ENCODE measurements around the gene SRCIN1.

The SRCIN1 gene

GRCh38 chr17:38561416-38562214, 44.1 kb downstream of the SRCIN1 start:
- no peak for DNase-seq

GRCh38 chr17:38560503-38561318, 45.0 kb downstream of the SRCIN1 start:
- DNase-seq: no peak

- DNase-seq: peak; percentile 23
These were observed 45.9 kb downstream of the SRCIN1 start for GRCh38 chr17:38559880-38560230.

- DNase-seq: peak; percentile 98
These were observed 46.5 kb downstream of the SRCIN1 start for GRCh38 chr17:38559051-38559879.

- DNase-seq: no peak
These were observed 47.1 kb downstream of the SRCIN1 start for GRCh38 chr17:38558728-38559050.

GRCh38 chr17:38557836-38558727, 47.7 kb downstream of the SRCIN1 start:
- peak; percentile 97 for DNase-seq

- DNase-seq: no peak
These were observed 48.4 kb downstream of the SRCIN1 start for GRCh38 chr17:38557396-38557795.

GRCh38 chr17:38556239-38556638, 49.5 kb downstream of the SRCIN1 start:
- no peak for DNase-seq

- DNase-seq: peak; percentile 44
These were observed 51.1 kb downstream of the SRCIN1 start for GRCh38 chr17:38554430-38555350.

- no peak for DNase-seq
These were observed 53.4 kb downstream of the SRCIN1 start for GRCh38 chr17:38552343-38552742.

GRCh38 chr17:38551121-38551520, 54.6 kb downstream of the SRCIN1 start:
- DNase-seq: no peak

- DNase-seq: no peak
These were observed 55.1 kb downstream of the SRCIN1 start for GRCh38 chr17:38550661-38551060.

- DNase-seq: no peak
These were observed 56.5 kb downstream of the SRCIN1 start for GRCh38 chr17:38549285-38549684.

- no peak for DNase-seq
These were observed 58.3 kb downstream of the SRCIN1 start for GRCh38 chr17:38547444-38547843.

GRCh38 chr17:38546396-38546795, 59.4 kb downstream of the SRCIN1 start:
- no peak for DNase-seq

- no peak for DNase-seq
These were observed 60.1 kb downstream of the SRCIN1 start for GRCh38 chr17:38545531-38546225.

GRCh38 chr17:38544839-38545209, 60.9 kb downstream of the SRCIN1 start:
- DNase-seq: no peak

GRCh38 chr17:38544175-38544838, 61.4 kb downstream of the SRCIN1 start:
- DNase-seq: no peak

GRCh38 chr17:38543403-38544174, 62.2 kb downstream of the SRCIN1 start:
- no peak for DNase-seq

Measured in NCI-H146 (cell line).